IMR-90 (cell line): Measurements from ENCODE around the gene CETP. TPM values are rescaled to one million over a fixed set of nuclear protein-coding genes. Genes with fewer than 3 reads are reported as not detected.

Source experiments
- ATAC-seq: fragments of 200-7000 bp; cut with Tn5 transposase; 2 replicates; pipeline ENCODE4 v1.9.1; 2020; ENCODE audit warnings: low read depth, mild to moderate bottlenecking, moderate library complexity
- BruUV-seq: library from RNA; stranded (reverse); fragments of 400-500 nt; replicated peaks from 2 replicates; lab custom pipeline; 2021; lab: Mats Ljungman, UMichigan
- CTCF ChIA-PET: fragments of 300-600 bp; formaldehyde crosslinking; extraction: SDS; loops from one replicate; lab custom pipeline; 2021; ENCODE audit warnings: antibody characterized with exemption; lab: Yijun Ruan, JAX
- POLR2A ChIA-PET: fragments of 300-600 bp; sonication (Branson Sonifier 250); formaldehyde crosslinking; loops from one replicate; lab custom pipeline; 2022; ENCODE audit warnings: antibody characterized with exemption; ENCODE audit not compliant: unreplicated experiment; lab: Charles Lee
- DNase-seq: peaks from one replicate; pipeline ENCODE4 v3.0.0; 2013
- H2AFZ ChIP-seq: replicated peaks from 2 replicates; pipeline ENCODE3; 2013; ENCODE audit warnings: low read length, mild to moderate bottlenecking; ENCODE audit not compliant: poor library complexity
- H2AK5ac ChIP-seq: 2 replicates; pipeline ENCODE4 v1.6.1; 2013; ENCODE audit warnings: low read depth, low read length, inconsistent platforms
- H2AK9ac ChIP-seq: replicated peaks from 2 replicates; pipeline ENCODE3; 2013; ENCODE audit warnings: mild to moderate bottlenecking, low read depth, low read length, moderate library complexity; ENCODE audit not compliant: poor library complexity
- H2BK120ac ChIP-seq: 2 replicates; pipeline ENCODE4 v1.6.1; 2013; ENCODE audit warnings: low read depth, low read length, inconsistent platforms
- H2BK15ac ChIP-seq: 3 replicates; pipeline ENCODE4 v1.6.1; 2013; ENCODE audit warnings: low read depth, low read length, inconsistent platforms
- H2BK20ac ChIP-seq: 2 replicates; pipeline ENCODE4 v1.6.1; 2013; ENCODE audit warnings: low read depth, mild to moderate bottlenecking, inconsistent platforms, low read length, moderate library complexity
- H2BK5ac ChIP-seq: 2 replicates; pipeline ENCODE4 v1.6.1; 2013; ENCODE audit warnings: mild to moderate bottlenecking, low read depth, low read length, inconsistent platforms; ENCODE audit not compliant: poor library complexity, severe bottlenecking
- H3K14ac ChIP-seq: replicated peaks from 2 replicates; pipeline ENCODE4 v1.6.1; 2013; ENCODE audit warnings: low read depth, low read length, inconsistent platforms
- H3K18ac ChIP-seq: 2 replicates; pipeline ENCODE4 v1.6.1; 2013; ENCODE audit warnings: low read depth, low read length, control low read depth
- H3K23ac ChIP-seq: 2 replicates; pipeline ENCODE4 v1.6.1; 2013; ENCODE audit warnings: low read depth, low read length, inconsistent platforms
- H3K27ac ChIP-seq: 2 replicates; pipeline ENCODE4 v1.5.1; 2013; ENCODE audit warnings: mild to moderate bottlenecking, control low read depth, low read length; ENCODE audit not compliant: insufficient read depth
- H3K27me3 ChIP-seq: 2 replicates; pipeline ENCODE4 v1.6.1; 2013; ENCODE audit warnings: low read length; ENCODE audit not compliant: control insufficient read depth, insufficient read depth
- H3K36me3 ChIP-seq: 2 replicates; pipeline ENCODE4 v1.6.1; 2013; ENCODE audit warnings: low read length, mixed read lengths; ENCODE audit not compliant: control insufficient read depth, insufficient read depth
- H3K4ac ChIP-seq: 2 replicates; pipeline ENCODE4 v1.6.1; 2013; ENCODE audit warnings: low read depth, low read length, inconsistent platforms
- H3K4me1 ChIP-seq: 2 replicates; pipeline ENCODE4 v1.6.1; 2013; ENCODE audit warnings: low read length, mixed read lengths; ENCODE audit not compliant: control insufficient read depth, insufficient read depth
- H3K4me2 ChIP-seq: 2 replicates; pipeline ENCODE4 v1.6.1; 2013; ENCODE audit warnings: low read depth, mild to moderate bottlenecking, control low read depth, low read length, moderate library complexity
- H3K4me3 ChIP-seq: 2 replicates; pipeline ENCODE4 v1.5.1; 2013; ENCODE audit warnings: low read depth, mild to moderate bottlenecking, control low read depth, low read length, moderate library complexity; ENCODE audit not compliant: insufficient read depth
- H3K56ac ChIP-seq: 2 replicates; pipeline ENCODE4 v1.6.1; 2013; ENCODE audit warnings: low read length, inconsistent platforms; ENCODE audit not compliant: insufficient read depth; ENCODE audit errors: extremely low read depth
- H3K79me1 ChIP-seq, 2 experiments: 2 replicates each; pipeline ENCODE4 v1.6.1; 2013; ENCODE audit warnings: low read length in 2 of 2, inconsistent platforms in 1 of 2, low read depth in 1 of 2
- H3K9ac ChIP-seq: 2 replicates; pipeline ENCODE4 v1.6.1; 2013; ENCODE audit warnings: low read depth, low read length, control low read depth
- H3K9me1 ChIP-seq: 2 replicates; pipeline ENCODE4 v1.6.1; 2013; ENCODE audit warnings: low read length, inconsistent platforms; ENCODE audit not compliant: insufficient read depth
- H3K9me3 ChIP-seq: 2 replicates; pipeline ENCODE4 v1.6.1; 2013; ENCODE audit warnings: low read length; ENCODE audit not compliant: control insufficient read depth, insufficient read depth
- H4K20me1 ChIP-seq: 2 replicates; pipeline ENCODE4 v1.6.1; 2013; ENCODE audit warnings: low read length, inconsistent platforms; ENCODE audit not compliant: insufficient read depth
- H4K5ac ChIP-seq: 2 replicates; pipeline ENCODE4 v1.6.1; 2013; ENCODE audit warnings: mild to moderate bottlenecking, low read depth, low read length, control low read depth
- H4K8ac ChIP-seq, 2 experiments: 2 replicates each; pipeline ENCODE4 v1.6.1; 2013; ENCODE audit warnings: low read depth in 2 of 2, low read length in 2 of 2, control low read depth in 1 of 2, inconsistent platforms in 1 of 2
- H4K91ac ChIP-seq: 2 replicates; pipeline ENCODE4 v1.6.1; 2013; ENCODE audit warnings: low read depth, low read length, inconsistent platforms; ENCODE audit not compliant: insufficient read depth
- BHLHE40 ChIP-seq: fragments of 150-350 bp; IDR thresholded peaks from 2 replicates; pipeline ENCODE4 v1.6.1; 2016; ENCODE audit warnings: mild to moderate bottlenecking, low read depth, low read length
- CEBPB ChIP-seq: IDR thresholded peaks from 2 replicates; pipeline ENCODE4 v1.6.1; 2012; ENCODE audit warnings: low read depth, low read length, improper control_type of control experiment
- CHD1 ChIP-seq: IDR thresholded peaks from 2 replicates; pipeline ENCODE4 v1.6.1; 2012; ENCODE audit warnings: low read depth, low read length, improper control_type of control experiment
- FOS ChIP-seq: fragments of 150-350 bp; IDR thresholded peaks from 2 replicates; pipeline ENCODE4 v1.6.1; 2016; ENCODE audit warnings: low read depth, low read length
- MAZ ChIP-seq: IDR thresholded peaks from 2 replicates; pipeline ENCODE4 v1.6.1; 2012; ENCODE audit warnings: low read depth, mild to moderate bottlenecking, low read length, improper control_type of control experiment, moderate library complexity, borderline replicate concordance
- MXI1 ChIP-seq: IDR thresholded peaks from 2 replicates; pipeline ENCODE4 v1.6.1; 2012; ENCODE audit warnings: low read depth, mild to moderate bottlenecking, low read length, moderate library complexity, borderline replicate concordance
- NFE2L2 ChIP-seq: fragments of 150-350 bp; IDR thresholded peaks from 2 replicates; pipeline ENCODE4 v1.6.1; 2016; ENCODE audit warnings: low read depth, mild to moderate bottlenecking, low read length
- POLR2A ChIP-seq: IDR thresholded peaks from 2 replicates; pipeline ENCODE4 v1.6.1; 2012; ENCODE audit warnings: mild to moderate bottlenecking, low read depth, low read length
- RAD21 ChIP-seq: IDR thresholded peaks from 2 replicates; pipeline ENCODE4 v1.6.1; 2012; ENCODE audit warnings: low read length, improper control_type of control experiment
- RCOR1 ChIP-seq: IDR thresholded peaks from 2 replicates; pipeline ENCODE4 v1.6.1; 2012; ENCODE audit warnings: mild to moderate bottlenecking, low read length, improper control_type of control experiment; ENCODE audit not compliant: insufficient replicate concordance
- RFX5 ChIP-seq: IDR thresholded peaks from 2 replicates; pipeline ENCODE4 v1.8.0; 2012; ENCODE audit warnings: low read depth, mild to moderate bottlenecking, low read length, moderate library complexity
- WGBS, 2 experiments: methylation state at CpG; one replicate each; pipeline versions ENCODE4 v1.1.5 to v1.1.7; 2013; ENCODE audit warnings: missing lambda C conversion rate in 2 of 2; ENCODE audit not compliant: insufficient read length in 1 of 2; ENCODE audit errors: extremely low coverage in 2 of 2; 5-methylcytosine and 5-hydroxymethylcytosine counted together
- dilution Hi-C: fragments of 300-500 bp; cut with HindIII; formaldehyde crosslinking; loops from one replicate; pipeline ENCODE4 v1.14.3; 2018; ENCODE audit warnings: low sequenced_read_pairs; ENCODE audit not compliant: unreplicated experiment
- in situ Hi-C: fragments of 300-500 bp; cut with MboI; formaldehyde crosslinking; loops from 3 replicates; pipeline ENCODE4 v1.14.3; 2019; ENCODE audit warnings: low sequenced_read_pairs, inconsistent platforms, mixed read lengths
- intact Hi-C: fragments of 100-400 bp; cut with micrococcal nuclease; formaldehyde crosslinking; loops from 2 replicates; pipeline ENCODE4 v1.10.0; 2022
- polyA plus RNA-seq, 3 experiments: library from polyadenylated mRNA; depleted of rRNA; stranded (reverse); fragments of >200 nt; gene quantifications; 2 replicates each; pipeline ENCODE4 v1.2.3, GENCODE V29; 2012; ENCODE audit warnings: low replicate concordance in 1 of 3
- total RNA-seq: library from RNA; depleted of rRNA; stranded (reverse); fragments of >200 nt; gene quantifications from 2 replicates; pipeline ENCODE4 v1.2.3, GENCODE V29; 2012
- TF ChIP-seq, protein P1 (sequence below): fragments of 150-350 bp; IDR thresholded peaks from 2 replicates; pipeline ENCODE4 v1.6.1; 2016; ENCODE audit warnings: low read depth, mild to moderate bottlenecking, low read length, moderate library complexity, borderline replicate concordance
- TF ChIP-seq, protein P2 (sequence below): conservative IDR thresholded peaks from 2 replicates; pipeline ENCODE4 v1.5.1; 2012; ENCODE audit warnings: mild to moderate bottlenecking, low read depth, low read length, improper control_type of control experiment
- TF ChIP-seq, protein P3 (sequence below): fragments of 150-350 bp; IDR thresholded peaks from 2 replicates; pipeline ENCODE4 v1.6.1; 2017; ENCODE audit warnings: mild to moderate bottlenecking, antibody characterized with exemption, low read length, low read depth

Gene CETP
- total and polyA plus RNA-seq, 2 of the 4 experiments (the other 2 are of a cell fraction): not detected

DNA sequence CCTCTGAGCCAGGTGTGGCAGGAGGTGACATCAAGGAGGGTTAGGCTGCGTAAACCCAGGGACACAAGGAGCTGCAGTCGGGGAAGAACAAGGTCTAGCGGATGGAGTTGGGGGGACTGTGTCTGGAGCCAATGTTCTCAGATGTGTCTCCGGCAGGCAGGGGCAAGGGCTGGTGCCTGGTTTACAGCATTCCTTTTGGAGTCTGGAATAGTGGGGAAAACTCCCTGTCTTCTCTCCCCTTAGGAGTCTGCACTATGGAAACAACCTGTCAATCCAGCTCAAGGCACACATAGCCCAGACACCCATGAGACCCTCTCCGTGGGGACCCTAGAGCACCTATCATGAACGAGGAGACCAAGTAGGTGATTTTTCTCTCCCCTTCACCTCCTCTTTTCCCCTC lies 55.1 kb downstream of the CETP start:
- no TSS peak for BruUV-seq
- dilution Hi-C loops: no loop called here

More for the DNA sequence above, 55.1 kb downstream of the CETP start:
- Histone ChIP-seq H3K9me1 (peaks cover 19% of the 10 kb centered on the region), H2BK120ac (no peak overlapping the region), H2BK15ac (no peak overlapping the region), H3K36me3 (peaks cover 28% of the 10 kb centered on the region), H3K4me3 (no peak overlapping the region), H4K8ac (no peak overlapping the region), H3K23ac (no peak overlapping the region), H3K9ac (no peak overlapping the region), H3K14ac (no peak overlapping the region), H3K27me3 (no peaks in the 10 kb centered on the region), H2BK5ac (no peak overlapping the region), H4K20me1 (no peaks in the 10 kb centered on the region), H2AFZ (no peak overlapping the region), H3K4me2 (no peak overlapping the region), H3K27ac (no peak overlapping the region), H3K56ac (no peak overlapping the region), H2AK9ac (peak overlapping the region; percentile 58), H3K4me1 (peaks cover 7% of the 10 kb centered on the region; the same call in 1 of the 2 replicates), H3K18ac (no peak overlapping the region), H3K79me1 (peaks cover 10 to 46% of the 10 kb centered on the region in 2 experiments; a peak in 3 of 4 replicates), H4K91ac (no peak overlapping the region), H2BK20ac (no peak overlapping the region; the same call in 1 of the 2 replicates), H3K9me3 (peaks cover 2% of the 10 kb centered on the region; the same call in 1 of the 2 replicates), H4K5ac (no peak overlapping the region), H2AK5ac (peak overlapping the region; percentile 75; the same call in 1 of the 2 replicates), H3K4ac (no peak overlapping the region)
- intact Hi-C loops (no loop called here), in situ Hi-C loops (no loop called here)
- TF ChIP-seq RFX5 (no peak), RAD21 (no peak), CEBPB (no peak), NFE2L2 (no peak), BHLHE40 (no peak), FOS (no peak), CHD1 (no peak), MXI1 (no peak), MAZ (no peak), POLR2A (no peak), RCOR1 (no peak)
- TF ChIP-seq, protein P1, sequence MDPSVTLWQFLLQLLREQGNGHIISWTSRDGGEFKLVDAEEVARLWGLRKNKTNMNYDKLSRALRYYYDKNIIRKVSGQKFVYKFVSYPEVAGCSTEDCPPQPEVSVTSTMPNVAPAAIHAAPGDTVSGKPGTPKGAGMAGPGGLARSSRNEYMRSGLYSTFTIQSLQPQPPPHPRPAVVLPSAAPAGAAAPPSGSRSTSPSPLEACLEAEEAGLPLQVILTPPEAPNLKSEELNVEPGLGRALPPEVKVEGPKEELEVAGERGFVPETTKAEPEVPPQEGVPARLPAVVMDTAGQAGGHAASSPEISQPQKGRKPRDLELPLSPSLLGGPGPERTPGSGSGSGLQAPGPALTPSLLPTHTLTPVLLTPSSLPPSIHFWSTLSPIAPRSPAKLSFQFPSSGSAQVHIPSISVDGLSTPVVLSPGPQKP: no peak
- TF ChIP-seq, protein P2, sequence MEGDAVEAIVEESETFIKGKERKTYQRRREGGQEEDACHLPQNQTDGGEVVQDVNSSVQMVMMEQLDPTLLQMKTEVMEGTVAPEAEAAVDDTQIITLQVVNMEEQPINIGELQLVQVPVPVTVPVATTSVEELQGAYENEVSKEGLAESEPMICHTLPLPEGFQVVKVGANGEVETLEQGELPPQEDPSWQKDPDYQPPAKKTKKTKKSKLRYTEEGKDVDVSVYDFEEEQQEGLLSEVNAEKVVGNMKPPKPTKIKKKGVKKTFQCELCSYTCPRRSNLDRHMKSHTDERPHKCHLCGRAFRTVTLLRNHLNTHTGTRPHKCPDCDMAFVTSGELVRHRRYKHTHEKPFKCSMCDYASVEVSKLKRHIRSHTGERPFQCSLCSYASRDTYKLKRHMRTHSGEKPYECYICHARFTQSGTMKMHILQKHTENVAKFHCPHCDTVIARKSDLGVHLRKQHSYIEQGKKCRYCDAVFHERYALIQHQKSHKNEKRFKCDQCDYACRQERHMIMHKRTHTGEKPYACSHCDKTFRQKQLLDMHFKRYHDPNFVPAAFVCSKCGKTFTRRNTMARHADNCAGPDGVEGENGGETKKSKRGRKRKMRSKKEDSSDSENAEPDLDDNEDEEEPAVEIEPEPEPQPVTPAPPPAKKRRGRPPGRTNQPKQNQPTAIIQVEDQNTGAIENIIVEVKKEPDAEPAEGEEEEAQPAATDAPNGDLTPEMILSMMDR: no peak
- TF ChIP-seq, protein P3, sequence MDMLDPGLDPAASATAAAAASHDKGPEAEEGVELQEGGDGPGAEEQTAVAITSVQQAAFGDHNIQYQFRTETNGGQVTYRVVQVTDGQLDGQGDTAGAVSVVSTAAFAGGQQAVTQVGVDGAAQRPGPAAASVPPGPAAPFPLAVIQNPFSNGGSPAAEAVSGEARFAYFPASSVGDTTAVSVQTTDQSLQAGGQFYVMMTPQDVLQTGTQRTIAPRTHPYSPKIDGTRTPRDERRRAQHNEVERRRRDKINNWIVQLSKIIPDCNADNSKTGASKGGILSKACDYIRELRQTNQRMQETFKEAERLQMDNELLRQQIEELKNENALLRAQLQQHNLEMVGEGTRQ: no peak
- POLR2A ChIA-PET: no interaction called here
- no peak for ATAC-seq
- no peak for DNase-seq
- 100% methylated on average over 1 of the region's 6 CpGs; no CpG with 5 or more reads in 1 of the 2 experiments for WGBS, 2 experiments
- CTCF ChIA-PET: no interaction called here
